Measurements from ENCODE around the gene SUPT3H. TPM values are rescaled to one million over a fixed set of nuclear protein-coding genes. Genes with fewer than 3 reads are reported as not detected.
A peak's percentile ranks its signal among the peaks of the same experiment; 100 is the strongest.

Gene SUPT3H
- total RNA-seq, 1 donor from 2014 or later: 14.8 TPM

DNA sequence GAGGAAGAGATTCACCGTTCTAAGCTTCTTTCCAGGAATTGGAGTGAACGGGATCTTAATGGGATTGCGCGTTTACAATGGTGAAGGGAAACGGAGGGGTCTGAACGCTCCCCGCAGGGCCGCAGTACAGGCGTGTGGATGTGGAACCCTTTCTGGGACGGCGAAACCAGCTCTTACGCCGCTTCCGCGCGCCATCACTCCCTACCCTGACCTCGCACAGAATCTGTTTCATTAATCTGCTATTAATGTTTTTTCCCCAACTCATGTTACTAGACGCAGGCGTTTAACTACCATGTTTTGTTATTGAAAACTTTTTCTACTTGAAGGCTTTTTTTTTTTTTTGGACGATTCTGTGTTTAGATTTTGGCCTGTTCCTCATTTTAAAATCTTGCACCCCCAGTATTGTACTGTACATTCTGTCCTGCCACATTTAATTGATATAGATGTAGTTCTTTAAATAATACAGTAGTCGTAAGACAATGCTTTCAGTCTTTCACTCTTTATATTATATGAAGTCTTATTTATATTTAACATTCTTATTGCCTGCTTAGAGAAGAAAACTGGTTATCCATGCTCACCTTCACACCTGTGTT is 696 bp upstream of the SUPT3H start:
- Mint-ChIP-seq H3K27ac (peak overlapping the region; percentile 100), H3K4me3 (ENCODE audit: low read depth) (peak overlapping the region; percentile 99), H3K4me1 (ENCODE audit: low read depth) (peaks cover 21% of the 10 kb centered on the region), H3K27me3 (ENCODE audit: low read depth) (no peaks in the 10 kb centered on the region), H3K9me3 (no peaks in the 10 kb centered on the region), H3K36me3 (ENCODE audit: low read depth) (peaks cover 6% of the 10 kb centered on the region)
- intact Hi-C loops (cut with micrococcal nuclease): loop anchor here (1.0 to 10.0 kb wide), 6 partner anchors 42 to 736 kb away; no protein-coding TSS in a partner anchor
- no peak for DNase-seq (ENCODE audit: low spot score)

DNA sequence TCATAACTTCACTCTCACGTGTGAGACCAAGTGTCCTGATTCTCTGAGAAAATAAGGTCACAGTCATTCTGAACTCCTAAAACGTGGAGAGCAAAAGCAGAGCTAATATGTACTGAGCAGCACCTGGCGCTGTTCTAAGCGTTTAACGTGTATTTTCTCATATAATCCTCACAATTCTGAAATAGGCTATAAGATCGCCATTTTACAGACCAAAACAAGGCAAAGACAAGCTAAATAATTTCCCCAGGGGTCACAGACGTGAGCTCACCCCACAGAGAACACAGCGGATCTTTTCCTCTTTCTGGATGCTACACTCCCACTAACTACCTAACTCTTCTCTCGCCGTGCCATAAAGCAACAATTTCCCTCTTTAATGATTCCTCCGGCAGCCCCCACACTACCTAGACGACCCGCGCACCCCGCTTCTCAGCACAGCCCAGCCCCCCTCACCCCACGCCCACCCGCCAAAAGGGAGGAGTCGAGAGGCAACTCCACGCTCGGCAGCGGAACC is 636 bp downstream of the SUPT3H start:
- Mint-ChIP-seq H3K36me3 (ENCODE audit: low read depth) (peaks cover 6% of the 10 kb centered on the region), H3K4me3 (ENCODE audit: low read depth) (peak overlapping the region; percentile 99), H3K4me1 (ENCODE audit: low read depth) (peaks cover 28% of the 10 kb centered on the region), H3K27ac (peak overlapping the region; percentile 100), H3K27me3 (ENCODE audit: low read depth) (no peaks in the 10 kb centered on the region), H3K9me3 (no peaks in the 10 kb centered on the region)
- no peak for DNase-seq (ENCODE audit: low spot score)
- intact Hi-C loops (cut with micrococcal nuclease): loop anchor here (1.0 to 10.0 kb wide), 8 partner anchors 213 to 722 kb away; no protein-coding TSS in a partner anchor

DNA sequence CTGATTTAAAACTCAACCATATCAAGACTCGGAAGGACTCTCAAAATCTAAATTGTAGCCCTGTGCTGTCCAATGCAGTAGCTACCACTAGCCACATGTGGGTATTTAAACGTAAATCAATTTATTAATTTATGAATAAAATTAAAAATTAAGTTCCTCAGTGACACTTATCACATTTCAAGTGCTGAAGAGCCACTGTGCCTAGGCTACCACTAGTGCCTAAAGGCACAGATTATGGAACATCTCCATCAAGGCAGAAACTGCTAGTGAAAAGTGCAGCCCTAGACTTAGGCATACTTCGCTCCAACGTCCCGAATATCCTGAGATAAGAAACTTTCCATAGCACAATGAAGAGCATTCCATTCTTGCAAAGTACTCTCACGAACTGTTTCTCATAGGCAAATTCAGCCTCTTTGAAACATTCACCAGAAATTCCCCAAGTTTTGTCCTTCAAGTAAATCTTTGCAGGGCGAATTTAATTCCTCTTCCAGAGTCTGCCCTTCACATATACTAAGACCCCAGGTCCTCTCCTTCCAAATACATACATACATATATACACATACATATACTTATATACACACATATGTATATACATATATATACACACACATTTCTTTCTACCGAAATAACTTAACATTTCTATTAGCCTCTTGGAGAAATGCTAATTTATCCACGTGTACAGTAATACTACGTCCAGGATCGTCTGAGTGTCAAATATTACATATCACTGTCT is 1.3 kb downstream of the SUPT3H start:
- H3K4me1 Mint-ChIP-seq (ENCODE audit: low read depth): peaks cover 33% of the 10 kb centered on the region
- DNase-seq (ENCODE audit: low spot score): no peak
- H3K27me3 Mint-ChIP-seq (ENCODE audit: low read depth): no peaks in the 10 kb centered on the region
- H3K27ac Mint-ChIP-seq: peak overlapping the region; percentile 100
- intact Hi-C loops (cut with micrococcal nuclease): loop anchor here (1.0 to 10.0 kb wide), 8 partner anchors 212 to 721 kb away; no protein-coding TSS in a partner anchor
- no peaks in the 10 kb centered on the region for H3K9me3 Mint-ChIP-seq
- H3K4me3 Mint-ChIP-seq (ENCODE audit: low read depth): peak overlapping the region; percentile 99
- peaks cover 6% of the 10 kb centered on the region for H3K36me3 Mint-ChIP-seq (ENCODE audit: low read depth)

DNA sequence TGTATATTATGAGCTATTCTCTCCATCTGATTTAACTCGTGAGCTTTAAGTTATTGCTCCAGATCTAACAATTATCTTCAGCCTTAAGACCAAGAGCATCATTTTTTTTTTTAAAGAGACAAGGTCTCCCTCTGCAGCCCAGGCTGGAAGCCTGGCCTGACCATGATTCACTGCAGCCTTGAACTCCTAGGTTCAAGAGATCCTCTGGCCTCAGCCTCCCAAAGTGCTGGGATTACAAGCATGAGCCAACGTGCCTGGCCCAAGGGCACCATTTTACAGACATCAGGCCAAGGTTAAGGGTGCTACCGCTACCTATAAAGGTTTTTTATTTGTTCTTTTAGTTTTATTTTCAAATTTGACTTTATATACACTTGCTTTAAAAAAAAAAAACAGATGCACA is 2.3 kb downstream of the SUPT3H start:
- peaks cover 40% of the 10 kb centered on the region for H3K4me1 Mint-ChIP-seq (ENCODE audit: low read depth)
- no peaks in the 10 kb centered on the region for H3K9me3 Mint-ChIP-seq

DNA sequence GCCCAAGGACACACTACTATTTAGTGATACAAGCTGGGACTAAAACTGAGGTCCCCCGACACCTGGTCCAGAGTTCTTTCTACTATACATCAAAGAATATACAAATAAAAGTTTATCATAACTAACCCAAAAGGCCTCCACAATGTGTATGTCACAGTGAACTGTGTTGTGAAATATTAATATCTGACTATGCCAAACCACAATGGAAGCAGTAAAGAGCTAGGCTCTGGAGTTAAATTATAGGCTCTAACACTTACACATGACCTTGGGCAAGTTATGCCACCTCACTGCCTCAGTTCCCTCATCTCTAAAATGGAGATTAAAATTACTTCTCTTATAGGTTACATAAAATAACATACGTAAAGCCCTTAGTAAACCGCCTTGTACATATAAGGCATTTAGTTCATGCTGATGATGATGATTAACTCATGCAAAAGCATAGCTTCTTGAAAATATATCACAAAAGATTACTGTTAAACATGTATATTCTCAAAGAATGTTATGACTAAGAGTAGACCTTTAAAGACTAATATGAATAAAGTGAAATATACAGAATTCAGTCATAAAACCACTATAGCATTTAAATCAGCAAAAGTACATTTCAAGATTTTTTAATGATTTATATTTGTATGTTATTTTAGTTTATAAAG is 5.7 kb downstream of the SUPT3H start:
- no peak for DNase-seq (ENCODE audit: low spot score)
- Mint-ChIP-seq H3K27me3 (ENCODE audit: low read depth) (no peaks in the 10 kb centered on the region), H3K27ac (peak overlapping the region; percentile 48), H3K4me1 (ENCODE audit: low read depth) (peaks cover 46% of the 10 kb centered on the region), H3K4me3 (ENCODE audit: low read depth) (no peak overlapping the region), H3K9me3 (no peaks in the 10 kb centered on the region), H3K36me3 (ENCODE audit: low read depth) (peaks cover 23% of the 10 kb centered on the region)
- intact Hi-C loops (cut with micrococcal nuclease): loop anchor here (2.0 to 10.0 kb wide), 2 partner anchors 165 to 437 kb away; no protein-coding TSS in a partner anchor

More for the DNA sequence above, 2.3 kb downstream of the SUPT3H start:
- Mint-ChIP-seq H3K4me3 (ENCODE audit: low read depth) (peak overlapping the region; percentile 3), H3K27ac (no peak overlapping the region), H3K27me3 (ENCODE audit: low read depth) (no peaks in the 10 kb centered on the region), H3K36me3 (ENCODE audit: low read depth) (peaks cover 11% of the 10 kb centered on the region)
- DNase-seq (ENCODE audit: low spot score): no peak
- intact Hi-C loops (cut with micrococcal nuclease): loop anchor here (5.0 to 10.0 kb wide), 2 partner anchors 258 to 441 kb away; no protein-coding TSS in a partner anchor

DNA sequence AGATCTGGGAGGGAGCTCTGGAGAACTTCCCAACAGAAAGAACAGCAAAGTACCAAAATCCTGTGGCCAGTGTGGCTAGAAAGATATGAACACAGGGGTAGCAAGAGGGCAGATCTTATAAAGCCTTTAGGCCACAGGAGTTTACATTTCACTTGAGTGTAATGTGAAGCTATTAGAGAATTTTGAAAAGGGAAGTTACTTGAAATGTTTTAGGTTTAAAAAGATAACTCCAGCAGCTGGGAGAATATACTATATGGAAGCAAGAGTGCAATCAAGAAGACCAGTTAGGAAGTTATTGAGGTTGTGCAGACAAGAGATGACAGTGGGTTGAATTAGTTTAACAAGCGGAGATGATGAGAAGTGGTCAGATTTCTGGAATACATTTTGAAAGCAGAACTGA is 7.9 kb downstream of the SUPT3H start:
- Mint-ChIP-seq H3K27ac (no peak overlapping the region), H3K4me3 (ENCODE audit: low read depth) (no peak overlapping the region), H3K4me1 (ENCODE audit: low read depth) (peaks cover 37% of the 10 kb centered on the region), H3K27me3 (ENCODE audit: low read depth) (no peaks in the 10 kb centered on the region), H3K9me3 (no peaks in the 10 kb centered on the region), H3K36me3 (ENCODE audit: low read depth) (peaks cover 28% of the 10 kb centered on the region)
- intact Hi-C loops (cut with micrococcal nuclease): loop anchor here (5.0 to 10.0 kb wide), 2 partner anchors 43 to 435 kb away; partner anchors contain the start of gene RUNX2
- no peak for DNase-seq (ENCODE audit: low spot score)

DNA sequence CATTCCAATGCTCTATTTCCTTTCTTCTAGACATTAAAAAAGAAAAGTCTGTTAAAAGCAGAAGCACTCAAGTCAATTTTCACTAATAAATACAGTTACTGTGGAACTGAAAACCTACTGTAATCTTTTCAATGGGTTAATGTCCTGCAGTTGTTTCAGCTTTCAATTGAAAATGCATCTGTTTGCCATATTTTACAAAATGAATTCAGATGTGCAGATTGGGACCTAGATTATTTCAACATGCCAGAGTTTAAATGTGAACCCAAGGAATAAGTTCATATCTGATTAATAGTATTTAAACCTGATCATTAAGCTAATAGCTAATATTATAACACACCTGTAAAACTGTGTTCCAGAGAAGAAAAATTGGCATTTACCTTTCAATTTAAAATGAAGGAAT is 9.7 kb downstream of the SUPT3H start:
- intact Hi-C loops (cut with micrococcal nuclease): loop anchor here (5.0 kb wide), 1 partner anchor 41 kb away; the partner anchor contains the start of gene RUNX2
- Mint-ChIP-seq H3K27me3 (ENCODE audit: low read depth) (no peaks in the 10 kb centered on the region), H3K4me3 (ENCODE audit: low read depth) (no peak overlapping the region), H3K27ac (no peak overlapping the region), H3K36me3 (ENCODE audit: low read depth) (peaks cover 33% of the 10 kb centered on the region), H3K9me3 (no peaks in the 10 kb centered on the region), H3K4me1 (ENCODE audit: low read depth) (peaks cover 40% of the 10 kb centered on the region)
- no peak for DNase-seq (ENCODE audit: low spot score)

DNA sequence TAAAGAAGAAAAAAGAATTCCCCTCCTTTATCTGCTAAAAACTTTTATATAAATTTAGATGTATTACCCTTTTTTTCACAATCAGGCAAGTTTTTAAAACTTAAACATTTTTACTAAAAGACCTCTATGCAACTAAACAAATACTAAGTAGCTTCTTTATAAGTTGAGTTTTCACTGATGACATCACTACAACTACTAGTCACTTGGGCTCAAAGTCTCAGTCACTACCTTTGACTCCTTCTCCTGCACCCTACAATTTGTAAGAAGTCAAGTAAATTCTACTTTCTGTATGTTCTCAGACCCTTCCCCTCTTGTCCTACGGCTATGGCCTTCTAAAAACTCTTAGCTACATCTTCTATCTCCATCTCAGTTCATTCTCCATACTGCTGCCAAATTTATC is 11.2 kb downstream of the SUPT3H start:
- H3K36me3 Mint-ChIP-seq (ENCODE audit: low read depth): peaks cover 38% of the 10 kb centered on the region
- intact Hi-C loops (cut with micrococcal nuclease): loop anchor here (5.0 kb wide), 1 partner anchor 39 kb away; the partner anchor contains the start of gene RUNX2
- H3K9me3 Mint-ChIP-seq: no peaks in the 10 kb centered on the region
- no peak overlapping the region for H3K27ac Mint-ChIP-seq
- H3K27me3 Mint-ChIP-seq (ENCODE audit: low read depth): no peaks in the 10 kb centered on the region
- peaks cover 35% of the 10 kb centered on the region for H3K4me1 Mint-ChIP-seq (ENCODE audit: low read depth)
- DNase-seq (ENCODE audit: low spot score): no peak
- H3K4me3 Mint-ChIP-seq (ENCODE audit: low read depth): no peak overlapping the region

DNA sequence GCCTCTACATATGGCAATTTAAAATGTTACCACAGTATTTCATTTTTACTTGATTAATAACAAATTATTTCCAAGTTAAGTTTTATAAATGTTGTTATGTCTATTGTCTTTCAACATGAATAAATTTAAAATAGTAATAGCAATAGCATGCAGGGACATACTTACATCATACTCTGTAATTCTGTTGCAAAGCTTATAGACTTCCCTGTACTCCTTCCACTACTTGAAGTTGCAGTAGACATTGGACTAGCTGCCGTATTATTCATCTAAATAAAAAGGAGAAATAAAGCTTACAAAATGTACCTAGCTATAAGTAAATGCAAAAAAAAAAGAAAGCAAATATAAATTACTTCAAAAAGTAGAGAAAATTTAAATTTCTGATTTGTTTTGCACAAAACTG is 12.7 kb downstream of the SUPT3H start:
- H3K4me3 Mint-ChIP-seq (ENCODE audit: low read depth): no peak overlapping the region
- H3K4me1 Mint-ChIP-seq (ENCODE audit: low read depth): peaks cover 28% of the 10 kb centered on the region
- peaks cover 42% of the 10 kb centered on the region for H3K36me3 Mint-ChIP-seq (ENCODE audit: low read depth)
- H3K27ac Mint-ChIP-seq: no peak overlapping the region
- intact Hi-C loops (cut with micrococcal nuclease): loop anchor here (5.0 kb wide), 1 partner anchor 38 kb away; the partner anchor contains the start of gene RUNX2
- no peak for DNase-seq (ENCODE audit: low spot score)
- H3K9me3 Mint-ChIP-seq: no peaks in the 10 kb centered on the region
- no peaks in the 10 kb centered on the region for H3K27me3 Mint-ChIP-seq (ENCODE audit: low read depth)

DNA sequence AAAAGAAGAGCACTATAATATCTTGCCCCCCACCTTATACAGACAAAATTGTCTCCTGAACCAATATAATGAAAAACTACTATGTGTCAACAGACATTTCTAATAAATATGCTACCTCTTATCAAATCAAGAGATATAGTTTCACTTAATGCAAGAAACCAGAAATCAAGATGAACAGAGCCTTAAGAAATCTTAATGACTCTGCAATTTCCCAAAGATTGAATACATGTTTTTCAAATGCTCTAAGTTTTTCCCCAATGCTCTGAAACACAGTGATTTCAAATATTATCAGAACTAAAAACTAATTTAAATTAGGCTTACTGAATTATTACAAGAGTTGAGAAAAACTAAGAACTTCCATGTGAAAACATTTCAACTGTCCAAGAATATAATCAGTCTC is 13.3 kb downstream of the SUPT3H start:
- intact Hi-C loops (cut with micrococcal nuclease): no loop called here
- Mint-ChIP-seq H3K9me3 (no peaks in the 10 kb centered on the region), H3K27ac (no peak overlapping the region), H3K4me1 (ENCODE audit: low read depth) (peaks cover 22% of the 10 kb centered on the region), H3K36me3 (ENCODE audit: low read depth) (peaks cover 37% of the 10 kb centered on the region), H3K27me3 (ENCODE audit: low read depth) (no peaks in the 10 kb centered on the region), H3K4me3 (ENCODE audit: low read depth) (no peak overlapping the region)
- no peak for DNase-seq (ENCODE audit: low spot score)

DNA sequence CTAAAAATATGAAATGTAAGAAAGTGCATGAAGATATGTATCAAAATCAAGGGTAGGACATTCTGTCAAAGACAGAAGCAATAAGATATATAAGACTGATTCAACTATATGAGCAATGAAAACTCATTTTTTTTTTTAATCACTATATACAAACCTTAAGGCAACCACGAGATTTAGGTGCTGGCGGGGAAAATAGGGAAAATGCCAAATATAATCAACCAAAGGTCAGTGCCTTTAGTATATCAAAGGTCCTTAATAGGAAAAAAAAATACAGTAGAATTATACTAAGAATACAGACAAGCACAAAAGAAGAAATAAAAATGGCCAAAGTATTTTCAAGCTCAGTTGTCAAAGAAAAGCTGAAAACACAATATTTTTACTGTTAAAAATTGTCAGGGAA is 24.1 kb downstream of the SUPT3H start:
- Mint-ChIP-seq H3K4me1 (ENCODE audit: low read depth) (peaks cover 21% of the 10 kb centered on the region), H3K4me3 (ENCODE audit: low read depth) (no peak overlapping the region), H3K27ac (no peak overlapping the region), H3K36me3 (ENCODE audit: low read depth) (peaks cover 26% of the 10 kb centered on the region), H3K9me3 (no peaks in the 10 kb centered on the region), H3K27me3 (ENCODE audit: low read depth) (no peaks in the 10 kb centered on the region)
- intact Hi-C loops (cut with micrococcal nuclease): no loop called here
- no peak for DNase-seq (ENCODE audit: low spot score)

DNA sequence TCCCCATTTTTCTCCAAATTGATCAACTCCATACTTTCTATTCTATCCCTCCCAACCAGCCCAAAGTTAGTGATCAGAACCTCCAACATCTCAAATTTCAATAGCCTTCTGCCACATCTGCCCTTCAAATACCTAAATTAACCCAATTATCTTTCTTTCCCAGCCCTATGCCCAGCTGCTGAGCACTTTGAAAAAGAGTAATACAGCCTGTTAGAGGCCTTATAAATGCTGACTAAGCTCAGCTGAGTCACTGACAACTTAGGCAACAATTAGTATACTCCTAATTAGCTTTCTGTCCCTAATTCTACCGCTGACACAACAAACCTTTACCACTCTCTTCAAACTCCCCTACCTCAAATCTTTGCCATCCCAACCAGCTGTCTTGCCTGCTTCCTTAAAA is 26.1 kb downstream of the SUPT3H start:
- peaks cover 21% of the 10 kb centered on the region for H3K4me1 Mint-ChIP-seq (ENCODE audit: low read depth)
- H3K27ac Mint-ChIP-seq: peak overlapping the region; percentile 5
- intact Hi-C loops (cut with micrococcal nuclease): no loop called here
- no peaks in the 10 kb centered on the region for H3K9me3 Mint-ChIP-seq
- no peak overlapping the region for H3K4me3 Mint-ChIP-seq (ENCODE audit: low read depth)
- peaks cover 18% of the 10 kb centered on the region for H3K36me3 Mint-ChIP-seq (ENCODE audit: low read depth)
- DNase-seq (ENCODE audit: low spot score): no peak
- H3K27me3 Mint-ChIP-seq (ENCODE audit: low read depth): no peaks in the 10 kb centered on the region
